Suprapubic skin (tissue), 3 donors: ENCODE data around the gene CTSH.

Experiments
- POLR2A ChIP-seq, 2 donors: fragments of 450-650 bp; IDR thresholded peaks; one replicate each; pipeline ENCODE4 v1.6.1; 2017; ENCODE audit warnings: antibody characterized with exemption in 2 of 2, mild to moderate bottlenecking in 2 of 2, moderate library complexity in 2 of 2
- TF ChIP-seq, protein P1 (sequence below), 2 donors: fragments of 200-600 bp in 1 of 2; fragments of 450-650 bp in 1 of 2; sonication (generic) in 1 of 2; IDR thresholded peaks; one replicate each; pipeline ENCODE4 v1.5.1; 2016 to 2019; ENCODE audit warnings: antibody characterized with exemption in 2 of 2, mild to moderate bottlenecking in 1 of 2, moderate library complexity in 1 of 2

DNA sequence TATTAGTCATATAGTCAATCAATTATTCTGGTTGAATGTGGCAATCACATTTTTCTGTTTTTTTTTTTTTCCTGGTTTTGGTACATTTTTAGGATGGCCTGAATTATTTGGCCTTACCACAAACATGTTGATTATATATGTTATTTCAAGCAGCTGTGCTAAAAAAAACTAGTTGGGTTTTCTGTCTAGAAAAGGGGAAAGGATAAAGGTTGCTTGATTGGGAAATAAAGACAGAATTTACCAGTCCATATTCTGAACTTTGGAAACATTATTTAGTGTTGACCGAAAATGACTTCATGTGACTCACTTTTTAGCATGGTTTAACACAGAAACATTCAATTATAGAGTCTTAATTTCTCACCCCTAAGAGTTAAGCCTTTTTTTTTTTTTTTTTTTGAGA is 64.0 kb downstream of the CTSH start:
- TF ChIP-seq, protein P1, sequence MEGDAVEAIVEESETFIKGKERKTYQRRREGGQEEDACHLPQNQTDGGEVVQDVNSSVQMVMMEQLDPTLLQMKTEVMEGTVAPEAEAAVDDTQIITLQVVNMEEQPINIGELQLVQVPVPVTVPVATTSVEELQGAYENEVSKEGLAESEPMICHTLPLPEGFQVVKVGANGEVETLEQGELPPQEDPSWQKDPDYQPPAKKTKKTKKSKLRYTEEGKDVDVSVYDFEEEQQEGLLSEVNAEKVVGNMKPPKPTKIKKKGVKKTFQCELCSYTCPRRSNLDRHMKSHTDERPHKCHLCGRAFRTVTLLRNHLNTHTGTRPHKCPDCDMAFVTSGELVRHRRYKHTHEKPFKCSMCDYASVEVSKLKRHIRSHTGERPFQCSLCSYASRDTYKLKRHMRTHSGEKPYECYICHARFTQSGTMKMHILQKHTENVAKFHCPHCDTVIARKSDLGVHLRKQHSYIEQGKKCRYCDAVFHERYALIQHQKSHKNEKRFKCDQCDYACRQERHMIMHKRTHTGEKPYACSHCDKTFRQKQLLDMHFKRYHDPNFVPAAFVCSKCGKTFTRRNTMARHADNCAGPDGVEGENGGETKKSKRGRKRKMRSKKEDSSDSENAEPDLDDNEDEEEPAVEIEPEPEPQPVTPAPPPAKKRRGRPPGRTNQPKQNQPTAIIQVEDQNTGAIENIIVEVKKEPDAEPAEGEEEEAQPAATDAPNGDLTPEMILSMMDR (IDR thresholded peaks at IDR 0.05) = no peak
- no peak for TF ChIP-seq POLR2A (IDR thresholded peaks at IDR 0.05)
